SK-N-SH treated with all-trans-retinoic acid at 6 μM for 48 hours (cell line): ENCODE results near the gene KRT74.

Experiments used
- ATAC-seq: fragments of 200-7000 bp; cut with Tn5 transposase; 3 replicates; pipeline ENCODE4 v1.9.1; 2020; ENCODE audit warnings: mild to moderate bottlenecking, moderate library complexity
- ARNTL ChIP-seq: fragments of 450-650 bp; formaldehyde crosslinking; IDR thresholded peaks from 2 replicates; pipeline ENCODE4 v1.5.0; 2020; ENCODE audit warnings: low read depth, mild to moderate bottlenecking, moderate library complexity, borderline replicate concordance
- BACH2 ChIP-seq: fragments of 250-450 bp; sonication (Bioruptor Pico); IDR thresholded peaks from 2 replicates; pipeline ENCODE4 v1.9.0; 2021; ENCODE audit warnings: mild to moderate bottlenecking, borderline replicate concordance
- CSDC2 ChIP-seq: fragments of 250-450 bp; sonication (Bioruptor Pico); IDR thresholded peaks from 2 replicates; pipeline ENCODE4 v1.5.0; 2020; ENCODE audit warnings: mild to moderate bottlenecking, moderate library complexity
- ESRRG ChIP-seq: fragments of 250-450 bp; sonication (Bioruptor Pico); IDR thresholded peaks from 2 replicates; pipeline ENCODE4 v1.6.1; 2021; ENCODE audit warnings: mild to moderate bottlenecking
- GLIS3 ChIP-seq: fragments of 250-450 bp; sonication (Bioruptor Pico); IDR thresholded peaks from 2 replicates; pipeline ENCODE4 v1.5.0; 2020; ENCODE audit warnings: mild to moderate bottlenecking, moderate library complexity
- ISL1 ChIP-seq: fragments of 250-450 bp; sonication (Bioruptor Pico); IDR thresholded peaks from 2 replicates; pipeline ENCODE4 v2.1.2; 2022; ENCODE audit warnings: mild to moderate bottlenecking, moderate library complexity
- OSR1 ChIP-seq: fragments of 250-450 bp; sonication (Bioruptor Pico); IDR thresholded peaks from 2 replicates; pipeline ENCODE4 v1.8.0; 2022; ENCODE audit warnings: moderate library complexity, mild to moderate bottlenecking, inconsistent platforms
- PATZ1 ChIP-seq: fragments of 250-450 bp; sonication (Bioruptor Pico); IDR thresholded peaks from 2 replicates; pipeline ENCODE4 v1.8.0; 2020; ENCODE audit warnings: mild to moderate bottlenecking, moderate library complexity, borderline replicate concordance
- POU6F1 ChIP-seq: fragments of 250-450 bp; sonication (Bioruptor Pico); IDR thresholded peaks from 2 replicates; pipeline ENCODE4 v1.8.0; 2021; ENCODE audit warnings: low read depth, mild to moderate bottlenecking, moderate library complexity, borderline replicate concordance
- RARB ChIP-seq: fragments of 250-450 bp; sonication (Bioruptor Pico); IDR thresholded peaks from 2 replicates; pipeline ENCODE4 v1.8.0; 2021; ENCODE audit warnings: mild to moderate bottlenecking, moderate library complexity
- SNAI2 ChIP-seq: fragments of 250-450 bp; sonication (Bioruptor Pico); IDR thresholded peaks from 2 replicates; pipeline ENCODE4 v1.5.0; 2020; ENCODE audit warnings: mild to moderate bottlenecking, moderate library complexity
- TCF4 ChIP-seq: fragments of 250-450 bp; sonication (Bioruptor Pico); IDR thresholded peaks from 2 replicates; pipeline ENCODE4 v1.8.0; 2021; ENCODE audit warnings: mild to moderate bottlenecking, moderate library complexity, borderline replicate concordance
- TSHZ2 ChIP-seq: fragments of 250-450 bp; sonication (Bioruptor Pico); IDR thresholded peaks from 2 replicates; pipeline ENCODE4 v1.5.0; 2020; ENCODE audit warnings: mild to moderate bottlenecking, moderate library complexity
- ZC3H10 ChIP-seq: fragments of 250-450 bp; sonication (Bioruptor Pico); IDR thresholded peaks from 2 replicates; pipeline ENCODE4 v1.5.1; 2021; ENCODE audit warnings: mild to moderate bottlenecking, moderate library complexity
- ZFP3 ChIP-seq: fragments of 250-450 bp; sonication (Bioruptor Pico); IDR thresholded peaks from 2 replicates; pipeline ENCODE4 v1.5.0; 2020; ENCODE audit warnings: mild to moderate bottlenecking, moderate library complexity
- ZFP30 ChIP-seq: fragments of 450-650 bp; formaldehyde crosslinking; IDR thresholded peaks from 2 replicates; pipeline ENCODE4 v1.5.0; 2022; ENCODE audit warnings: mild to moderate bottlenecking, moderate library complexity
- ZNF565 ChIP-seq: fragments of 450-650 bp; formaldehyde crosslinking; conservative IDR thresholded peaks from 2 replicates; pipeline ENCODE4 v1.5.0; 2020; ENCODE audit warnings: low read depth, mild to moderate bottlenecking, moderate library complexity
- ZNF70 ChIP-seq: fragments of 450-650 bp; formaldehyde crosslinking; IDR thresholded peaks from 2 replicates; pipeline ENCODE4 v1.5.0; 2020; ENCODE audit warnings: mild to moderate bottlenecking, moderate library complexity
- TF ChIP-seq, protein P1 (sequence below): fragments of 250-450 bp; sonication (Bioruptor Pico); IDR thresholded peaks from 2 replicates; pipeline ENCODE4 v1.5.1; 2020; ENCODE audit warnings: low read depth, mild to moderate bottlenecking, moderate library complexity
- TF ChIP-seq, protein P2 (sequence below): fragments of 250-450 bp; sonication (Bioruptor Pico); IDR thresholded peaks from 2 replicates; pipeline ENCODE4 v1.5.1; 2021; ENCODE audit warnings: mild to moderate bottlenecking, moderate library complexity

KRT74 gene

DNA sequence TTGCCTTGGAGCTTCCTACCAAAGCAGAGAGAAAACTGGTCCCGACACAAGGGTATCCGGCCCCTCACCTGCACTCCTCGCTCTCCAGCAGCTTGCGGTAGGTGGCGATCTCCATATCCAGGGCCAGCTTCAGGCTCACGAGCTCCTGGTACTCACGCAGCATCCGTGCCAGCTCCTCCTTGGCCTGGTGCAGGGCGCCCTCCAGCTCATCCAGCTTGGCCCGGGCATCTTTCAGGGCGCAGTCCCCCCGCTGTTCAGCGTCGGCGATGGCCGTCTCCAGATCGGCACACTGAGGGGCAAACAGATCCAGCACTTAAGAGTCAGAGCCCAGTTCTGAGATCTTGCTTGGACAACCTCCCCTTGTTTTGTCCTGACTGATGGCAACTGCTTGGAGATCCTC lies 13.9 kb upstream of the KRT74 start:
- no peak for ATAC-seq
- TF ChIP-seq OSR1 (CRISPR knock-in tag) = no peak
- TF ChIP-seq TSHZ2 (CRISPR knock-in tag) = no peak
- TF ChIP-seq SNAI2 (CRISPR knock-in tag) = no peak
- no peak for TF ChIP-seq ZFP30 (CRISPR knock-in tag)
- TF ChIP-seq ZNF70 (CRISPR knock-in tag) = no peak
- TF ChIP-seq GLIS3 = no peak
- TF ChIP-seq RARB (CRISPR knock-in tag) = no peak
- TF ChIP-seq, protein P1, sequence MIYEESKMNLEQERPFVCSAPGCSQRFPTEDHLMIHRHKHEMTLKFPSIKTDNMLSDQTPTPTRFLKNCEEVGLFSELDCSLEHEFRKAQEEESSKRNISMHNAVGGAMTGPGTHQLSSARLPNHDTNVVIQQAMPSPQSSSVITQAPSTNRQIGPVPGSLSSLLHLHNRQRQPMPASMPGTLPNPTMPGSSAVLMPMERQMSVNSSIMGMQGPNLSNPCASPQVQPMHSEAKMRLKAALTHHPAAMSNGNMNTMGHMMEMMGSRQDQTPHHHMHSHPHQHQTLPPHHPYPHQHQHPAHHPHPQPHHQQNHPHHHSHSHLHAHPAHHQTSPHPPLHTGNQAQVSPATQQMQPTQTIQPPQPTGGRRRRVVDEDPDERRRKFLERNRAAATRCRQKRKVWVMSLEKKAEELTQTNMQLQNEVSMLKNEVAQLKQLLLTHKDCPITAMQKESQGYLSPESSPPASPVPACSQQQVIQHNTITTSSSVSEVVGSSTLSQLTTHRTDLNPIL = no peak
- no peak for TF ChIP-seq ARNTL (CRISPR knock-in tag)
- no peak for TF ChIP-seq ISL1 (CRISPR knock-in tag)
- no peak for TF ChIP-seq ESRRG (CRISPR knock-in tag)
- TF ChIP-seq ZNF565 (CRISPR knock-in tag) = no peak
- no peak for TF ChIP-seq TCF4 (CRISPR knock-in tag)
- TF ChIP-seq, protein P2, sequence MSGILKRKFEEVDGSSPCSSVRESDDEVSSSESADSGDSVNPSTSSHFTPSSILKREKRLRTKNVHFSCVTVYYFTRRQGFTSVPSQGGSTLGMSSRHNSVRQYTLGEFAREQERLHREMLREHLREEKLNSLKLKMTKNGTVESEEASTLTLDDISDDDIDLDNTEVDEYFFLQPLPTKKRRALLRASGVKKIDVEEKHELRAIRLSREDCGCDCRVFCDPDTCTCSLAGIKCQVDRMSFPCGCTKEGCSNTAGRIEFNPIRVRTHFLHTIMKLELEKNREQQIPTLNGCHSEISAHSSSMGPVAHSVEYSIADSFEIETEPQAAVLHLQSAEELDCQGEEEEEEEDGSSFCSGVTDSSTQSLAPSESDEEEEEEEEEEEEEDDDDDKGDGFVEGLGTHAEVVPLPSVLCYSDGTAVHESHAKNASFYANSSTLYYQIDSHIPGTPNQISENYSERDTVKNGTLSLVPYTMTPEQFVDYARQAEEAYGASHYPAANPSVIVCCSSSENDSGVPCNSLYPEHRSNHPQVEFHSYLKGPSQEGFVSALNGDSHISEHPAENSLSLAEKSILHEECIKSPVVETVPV (CRISPR knock-in tag) = no peak
- TF ChIP-seq BACH2 (CRISPR knock-in tag) = no peak
- no peak for TF ChIP-seq ZC3H10 (CRISPR knock-in tag)
- no peak for TF ChIP-seq POU6F1 (CRISPR knock-in tag)

DNA sequence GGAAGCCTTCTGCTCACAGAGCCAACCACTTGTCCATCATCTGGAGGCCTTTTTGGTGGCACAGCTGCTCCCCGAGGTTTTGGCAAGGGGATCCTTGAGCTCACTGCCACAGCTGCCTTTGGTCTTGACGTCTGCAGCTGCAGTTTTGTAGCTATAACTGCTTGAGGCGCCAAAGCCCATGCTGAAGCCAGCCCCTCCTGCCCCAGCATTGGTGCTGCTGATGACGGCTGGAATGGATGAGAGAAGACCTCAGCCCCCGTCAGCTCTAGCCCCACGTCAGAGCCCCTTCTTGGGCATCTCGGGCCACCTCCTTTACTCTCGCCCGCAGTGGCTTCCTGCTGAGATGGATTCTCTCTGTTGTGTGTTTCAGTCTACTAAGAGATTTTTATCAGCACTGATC lies 12.3 kb upstream of the KRT74 start:
- no peak for TF ChIP-seq RARB (CRISPR knock-in tag)
- TF ChIP-seq SNAI2 (CRISPR knock-in tag) = no peak
- no peak for TF ChIP-seq CSDC2
- no peak for TF ChIP-seq ZNF70 (CRISPR knock-in tag)
- no peak for TF ChIP-seq ISL1 (CRISPR knock-in tag)

DNA sequence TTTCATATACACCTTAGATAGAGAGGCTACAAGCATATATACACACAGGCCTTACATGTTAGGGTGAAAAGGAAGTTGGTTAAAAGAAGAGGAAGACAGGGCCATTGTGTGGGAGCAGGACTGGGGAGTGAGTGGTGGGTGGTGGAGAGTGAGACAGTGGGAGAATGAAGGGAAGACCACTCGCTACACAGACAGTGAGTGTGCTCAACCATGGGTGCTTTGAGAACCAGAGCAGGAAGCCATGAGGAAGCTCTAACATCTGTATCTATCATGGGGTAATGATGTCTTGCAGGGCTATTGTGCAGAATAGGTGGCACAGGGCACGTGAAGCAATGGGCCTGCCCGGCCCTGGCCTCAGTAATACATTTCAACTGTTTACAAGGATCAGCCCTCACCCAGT lies 11.4 kb upstream of the KRT74 start:
- ATAC-seq = no peak
- TF ChIP-seq BACH2 (CRISPR knock-in tag) (no peak), PATZ1 (CRISPR knock-in tag) (no peak), ZFP3 (CRISPR knock-in tag) (no peak), TSHZ2 (CRISPR knock-in tag) (no peak), ZC3H10 (CRISPR knock-in tag) (no peak), ZNF565 (CRISPR knock-in tag) (no peak), ZFP30 (CRISPR knock-in tag) (no peak)

More for the DNA sequence above, 12.3 kb upstream of the KRT74 start:
- no peak for ATAC-seq
